Peyer's patch (tissue), 4 donors: ENCODE measurements around the gene ATP5ME. TPM values are rescaled to one million over a fixed set of nuclear protein-coding genes. Genes with fewer than 3 reads are reported as not detected.

Experiments used
- DNase-seq, 3 donors: peaks; one replicate each; pipeline ENCODE4 v3.0.0-alpha.2; 2017 to 2019
- H3K27ac ChIP-seq, 4 donors: fragments of 200-600 bp; sonication (generic); one replicate each; pipeline ENCODE4 v1.5.1; 2016 to 2019
- H3K27me3 ChIP-seq, 2 donors: fragments of 200-600 bp; sonication (generic); one replicate each; pipeline ENCODE4 v1.5.1; 2019
- H3K36me3 ChIP-seq, 3 donors: fragments of 200-600 bp; sonication (generic); one replicate each; pipeline ENCODE4 v1.5.1; 2016 to 2019
- H3K4me1 ChIP-seq, 4 donors: fragments of 200-600 bp; sonication (generic); one replicate each; pipeline ENCODE4 v1.5.1; 2016 to 2019
- H3K4me3 ChIP-seq, 4 donors: fragments of 200-600 bp; sonication (generic); 1 replicate in 3 of 4; 2 replicates in 1 of 4; pipeline ENCODE4 v1.5.1; 2016 to 2019; ENCODE audit warnings: mild to moderate bottlenecking in 1 of 4
- H3K9me3 ChIP-seq, 4 donors: fragments of 200-600 bp; sonication (generic); one replicate each; pipeline ENCODE4 v1.5.1; 2016 to 2019; ENCODE audit warnings: mild to moderate bottlenecking in 1 of 4
- CTCF ChIP-seq, 6 experiments: fragments of 450-650 bp in 4 of 6; fragments of 200-600 bp in 2 of 6; sonication (generic) in 1 of 6; IDR thresholded peaks; one replicate each; pipeline ENCODE4 v1.5.1; 2017 to 2019; ENCODE audit warnings: antibody characterized with exemption in 6 of 6, mild to moderate bottlenecking in 3 of 6, moderate library complexity in 1 of 6
- POLR2A ChIP-seq, 2 donors: fragments of 450-650 bp; IDR thresholded peaks; one replicate each; pipeline ENCODE4 v1.5.1; 2017; ENCODE audit warnings: antibody characterized with exemption in 2 of 2, mild to moderate bottlenecking in 2 of 2, moderate library complexity in 2 of 2
- total RNA-seq, 4 donors: library from RNA; depleted of rRNA; stranded (reverse); fragments of >200 nt; gene quantifications; one replicate each; pipeline ENCODE4 v1.1.0, GENCODE V29; 2016

Gene ATP5ME
- total RNA-seq, 4 donors from 2014 or later: 102 to 259 (median 184) TPM

DNA sequence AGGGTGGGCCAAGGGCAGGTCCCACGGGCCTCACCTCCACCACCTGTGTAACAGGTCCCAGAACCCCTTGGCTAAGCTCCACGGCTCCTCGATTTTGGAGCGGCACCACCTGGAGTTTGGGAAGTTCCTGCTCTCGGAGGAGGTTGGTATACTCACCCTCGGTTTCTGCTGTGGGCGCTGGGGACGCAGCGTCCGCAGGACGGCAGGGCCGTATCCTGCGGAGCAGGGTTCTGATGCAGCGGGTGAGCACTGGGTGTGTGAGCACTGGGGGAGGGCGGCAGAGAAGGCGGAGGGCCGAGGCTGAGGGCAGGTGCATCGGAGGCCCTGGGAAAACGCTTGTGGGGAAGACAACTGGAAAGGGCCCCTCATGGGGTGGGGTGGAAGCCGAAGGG is 11.0 kb downstream of the ATP5ME start:
- DNase-seq: no peak
- TF ChIP-seq POLR2A (IDR thresholded peaks at IDR 0.05) (no peak), CTCF (IDR thresholded peaks at IDR 0.05) (no peak)
- peaks cover 0 to 8% (median 0%) of the 10 kb centered on the region in 4 donors for H3K4me1 ChIP-seq
- H3K36me3 ChIP-seq: no peaks in the 10 kb centered on the region
- H3K9me3 ChIP-seq: no peaks in the 10 kb centered on the region
- H3K27me3 ChIP-seq: no peaks in the 10 kb centered on the region
- H3K4me3 ChIP-seq: peak overlapping the region; percentile 61 to 84 (median 70)
- H3K27ac ChIP-seq: peak overlapping the region in 2 of 4 donors; percentile 55 to 77

DNA sequence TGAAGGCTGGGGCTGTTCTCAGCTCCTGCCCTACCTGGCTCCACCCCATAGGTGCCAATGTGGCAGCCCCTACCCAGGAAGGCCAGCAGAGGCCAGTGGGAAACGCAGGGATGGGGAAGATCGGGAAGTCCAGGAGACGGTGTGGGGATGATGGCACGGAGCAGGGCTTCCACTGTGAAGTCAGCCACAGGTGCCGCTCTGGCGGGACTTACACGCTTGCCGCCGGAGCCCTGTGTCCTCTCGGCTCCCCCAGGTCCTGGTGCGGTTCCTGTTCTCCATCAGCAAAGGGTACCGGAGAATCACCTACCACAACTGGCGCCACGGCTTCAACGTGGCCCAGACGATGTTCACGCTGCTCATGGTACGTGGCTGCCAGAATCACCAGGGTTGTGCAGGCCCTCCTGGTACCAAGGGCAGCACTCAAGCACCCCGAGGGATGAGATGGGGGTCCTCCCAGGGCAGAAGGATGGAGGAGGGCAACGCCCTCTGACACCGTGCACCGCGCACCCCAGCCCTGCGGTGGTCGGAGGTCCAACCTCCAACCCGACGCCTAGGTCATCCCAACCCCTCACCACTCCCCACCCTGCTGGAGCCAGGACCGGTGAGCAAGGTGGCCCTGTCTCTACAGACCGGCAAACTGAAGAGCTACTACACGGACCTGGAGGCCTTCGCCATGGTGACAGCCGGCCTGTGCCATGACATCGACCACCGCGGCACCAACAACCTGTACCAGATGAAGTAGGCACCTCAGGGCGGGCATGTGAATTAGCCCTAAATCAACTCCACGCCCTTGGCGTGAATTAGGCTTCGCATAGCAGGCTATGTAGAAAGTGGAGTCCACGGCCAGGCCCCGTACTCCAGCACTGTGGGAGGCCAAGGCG is 12.0 kb downstream of the ATP5ME start:
- TF ChIP-seq POLR2A (IDR thresholded peaks at IDR 0.05) (no peak), CTCF (IDR thresholded peaks at IDR 0.05) (no peak)
- H3K9me3 ChIP-seq: no peaks in the 10 kb centered on the region
- H3K36me3 ChIP-seq: no peaks in the 10 kb centered on the region
- no peak overlapping the region for H3K27ac ChIP-seq
- no peak overlapping the region for H3K4me3 ChIP-seq
- no peaks in the 10 kb centered on the region for H3K27me3 ChIP-seq
- peaks cover 0 to 8% (median 0%) of the 10 kb centered on the region in 4 donors for H3K4me1 ChIP-seq
- DNase-seq: no peak

DNA sequence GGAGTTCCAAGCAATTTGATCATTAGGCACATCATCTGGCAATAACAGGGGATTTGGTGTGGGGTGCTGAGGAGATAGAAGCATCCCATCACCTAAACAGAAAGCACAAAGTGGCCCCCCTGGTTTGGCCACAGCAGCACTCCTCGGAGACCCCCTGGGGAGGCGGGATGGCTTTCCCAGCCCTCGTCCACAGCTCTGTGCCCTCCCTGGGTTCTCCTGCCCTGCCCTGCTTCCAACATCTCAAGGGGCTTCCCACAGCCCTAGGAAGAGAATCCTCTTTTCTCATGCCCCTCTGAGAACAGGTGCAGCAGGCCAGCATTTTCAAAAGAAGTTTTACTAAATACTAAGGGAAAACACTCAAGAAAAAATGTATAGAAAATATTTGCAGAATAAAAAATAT is 12.8 kb downstream of the ATP5ME start:
- Histone ChIP-seq H3K4me3 (no peak overlapping the region), H3K36me3 (no peaks in the 10 kb centered on the region), H3K9me3 (no peaks in the 10 kb centered on the region), H3K4me1 (peaks cover 0 to 8% (median 0%) of the 10 kb centered on the region in 4 donors), H3K27ac (no peak overlapping the region), H3K27me3 (no peaks in the 10 kb centered on the region)
- DNase-seq: no peak
- TF ChIP-seq POLR2A (IDR thresholded peaks at IDR 0.05): no peak
- TF ChIP-seq CTCF (IDR thresholded peaks at IDR 0.05): no peak

- Histone ChIP-seq H3K4me3 (no peak overlapping the region), H3K9me3 (no peaks in the 10 kb centered on the region), H3K36me3 (no peaks in the 10 kb centered on the region), H3K27ac (no peak overlapping the region), H3K27me3 (no peaks in the 10 kb centered on the region), H3K4me1 (peaks cover 0 to 8% (median 0%) of the 10 kb centered on the region in 4 donors)
- TF ChIP-seq POLR2A (IDR thresholded peaks at IDR 0.05) (no peak), CTCF (IDR thresholded peaks at IDR 0.05) (no peak)
- no peak for DNase-seq
Observed at GRCh38 chr4:660401-660800, 13.7 kb downstream of the ATP5ME start.

GRCh38 chr4:659851-660250 is 14.2 kb downstream of the ATP5ME start:
- Histone ChIP-seq H3K36me3 (no peaks in the 10 kb centered on the region), H3K27ac (no peak overlapping the region), H3K4me3 (no peak overlapping the region), H3K27me3 (no peaks in the 10 kb centered on the region), H3K9me3 (no peaks in the 10 kb centered on the region), H3K4me1 (peaks cover 0 to 8% (median 0%) of the 10 kb centered on the region in 4 donors)
- TF ChIP-seq CTCF (IDR thresholded peaks at IDR 0.05) (no peak), POLR2A (IDR thresholded peaks at IDR 0.05) (no peak)
- DNase-seq: no peak
